HG02938 (cell line): ENCODE measurements around the gene CEP112.

ENCODE experiments used
- ATAC-seq: cut with Tn5 transposase; IDR thresholded peaks from one replicate; pipeline ENCODE4 v1.9.1; 2021; ENCODE audit warnings: mild to moderate bottlenecking, moderate library complexity; ENCODE audit not compliant: unreplicated experiment

The CEP112 gene

DNA sequence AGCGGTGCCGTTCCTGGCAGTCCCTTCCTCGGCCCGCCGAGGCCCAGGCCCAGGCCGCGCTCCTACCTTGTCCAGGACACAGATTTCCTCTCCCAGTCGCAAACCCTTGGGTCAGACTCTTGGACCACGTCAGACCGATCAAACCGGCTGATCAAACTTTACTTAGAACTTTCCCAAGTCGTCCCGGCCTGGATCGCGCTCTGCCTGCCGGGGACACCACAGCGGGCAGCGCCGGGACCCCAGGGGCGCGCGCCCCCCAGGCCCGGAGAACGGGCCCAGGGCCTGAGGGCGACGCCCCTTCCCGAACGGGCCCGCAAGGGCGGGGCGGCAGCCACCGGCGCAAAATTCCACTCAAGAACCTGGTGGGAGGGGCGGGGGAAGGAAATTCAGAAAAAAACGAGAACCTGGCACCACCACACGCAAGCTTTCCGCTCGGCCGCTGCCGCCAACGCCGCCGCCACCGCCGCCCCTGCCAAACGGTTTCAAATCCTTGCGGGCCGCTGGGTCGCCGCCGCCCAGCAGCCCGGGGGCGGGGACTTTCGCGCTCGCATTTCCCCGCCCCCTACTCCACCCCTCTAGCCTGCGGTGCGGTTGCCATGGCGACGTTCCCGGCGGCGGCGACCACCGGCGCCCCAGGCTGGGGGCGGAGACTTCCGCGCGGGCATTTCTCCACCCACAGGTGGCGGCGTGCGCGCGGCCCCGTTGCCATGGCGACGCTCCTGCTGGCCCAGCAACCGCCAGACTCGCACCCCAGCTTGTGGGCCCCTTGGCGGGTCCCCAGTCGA lies at the start of gene CEP112:
Gene CEP112, minus strand, starts transcription at position 541 of the 785 bp plus-strand sequence.
- ATAC-seq = peak; percentile 51

DNA sequence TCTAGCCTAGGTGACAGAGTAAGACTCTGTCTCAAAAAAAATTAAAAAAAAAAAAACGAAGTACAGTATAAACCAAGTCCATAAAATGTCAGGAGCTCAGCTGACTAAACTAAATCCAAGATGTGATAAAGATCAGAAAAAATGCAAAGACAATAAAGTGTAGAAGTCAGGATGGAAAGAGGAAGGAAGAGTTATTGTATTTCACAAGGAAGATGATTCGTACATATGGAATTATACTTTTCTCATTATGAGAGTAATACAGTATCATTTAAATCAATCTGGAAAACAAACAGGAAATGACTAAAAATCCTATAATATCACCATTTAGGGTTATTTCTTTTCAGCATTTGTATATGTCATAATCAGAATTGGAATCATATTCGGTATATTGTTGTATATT lies 48.7 kb upstream of the CEP112 start:
- no peak for ATAC-seq

DNA sequence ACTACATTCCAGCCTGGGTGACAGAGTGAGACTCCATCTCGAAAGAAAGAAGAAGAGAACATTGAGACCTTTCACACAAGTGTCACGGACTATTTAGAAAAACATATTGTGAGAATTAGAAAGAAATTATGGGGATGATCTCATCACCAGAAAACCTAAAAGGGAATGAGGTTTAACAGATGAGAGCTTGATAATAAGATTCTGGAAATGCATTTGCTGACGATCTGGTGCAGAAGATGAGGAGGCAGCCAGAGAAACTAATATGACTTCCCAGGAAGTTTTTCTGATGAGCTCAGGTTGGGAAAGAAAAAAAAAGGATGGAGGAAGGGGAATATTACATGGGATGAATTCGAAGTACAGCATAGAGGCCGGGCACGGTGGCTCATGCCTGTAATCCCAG lies 48.1 kb upstream of the CEP112 start:
- no peak for ATAC-seq

DNA sequence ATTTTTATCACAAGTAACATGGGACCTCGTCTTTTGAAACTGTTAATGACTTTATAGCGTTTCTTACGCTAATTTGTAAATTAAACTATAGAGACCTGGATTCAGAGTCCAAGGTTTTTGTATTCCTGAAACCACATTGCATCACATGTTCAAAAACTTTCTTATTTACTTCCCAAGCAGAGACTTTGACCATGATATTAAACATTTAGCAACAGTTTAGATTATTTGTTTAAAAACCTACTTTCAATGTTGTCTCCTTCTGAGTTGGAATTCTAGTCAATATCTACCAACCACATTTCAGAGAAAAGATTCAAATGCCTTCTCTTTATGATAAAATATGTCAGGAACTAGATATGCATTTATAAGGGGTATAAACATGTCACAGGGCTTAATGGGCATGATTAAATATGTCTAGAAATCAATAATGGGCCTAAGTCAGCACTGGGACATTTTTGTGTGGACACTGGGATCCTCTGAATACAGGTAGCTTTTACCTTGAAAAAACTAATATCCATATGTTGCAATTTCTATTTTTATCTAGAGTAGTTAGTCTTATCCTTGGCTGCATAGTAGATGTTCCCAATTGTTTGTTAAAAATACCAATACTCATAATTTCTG lies 43.6 kb upstream of the CEP112 start:
- no peak for ATAC-seq

DNA sequence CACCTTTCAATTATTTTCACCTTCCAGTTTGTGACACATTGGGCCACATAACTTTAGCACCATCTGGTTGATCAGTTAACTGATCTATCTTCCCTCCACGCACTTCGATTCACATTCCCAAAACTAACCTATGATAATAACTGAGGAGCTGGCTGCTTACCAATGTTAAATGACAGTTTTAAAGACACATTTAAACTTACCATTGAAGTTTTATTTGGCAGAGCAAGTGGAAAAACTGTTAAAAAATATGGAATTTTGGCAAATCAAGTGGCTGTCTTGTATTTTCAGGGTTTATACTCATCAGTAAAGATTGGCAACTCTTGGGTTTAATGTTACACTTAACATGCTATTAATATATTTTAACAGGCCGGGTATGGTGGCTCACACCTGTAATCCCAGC lies 42.7 kb upstream of the CEP112 start:
- no peak for ATAC-seq

DNA sequence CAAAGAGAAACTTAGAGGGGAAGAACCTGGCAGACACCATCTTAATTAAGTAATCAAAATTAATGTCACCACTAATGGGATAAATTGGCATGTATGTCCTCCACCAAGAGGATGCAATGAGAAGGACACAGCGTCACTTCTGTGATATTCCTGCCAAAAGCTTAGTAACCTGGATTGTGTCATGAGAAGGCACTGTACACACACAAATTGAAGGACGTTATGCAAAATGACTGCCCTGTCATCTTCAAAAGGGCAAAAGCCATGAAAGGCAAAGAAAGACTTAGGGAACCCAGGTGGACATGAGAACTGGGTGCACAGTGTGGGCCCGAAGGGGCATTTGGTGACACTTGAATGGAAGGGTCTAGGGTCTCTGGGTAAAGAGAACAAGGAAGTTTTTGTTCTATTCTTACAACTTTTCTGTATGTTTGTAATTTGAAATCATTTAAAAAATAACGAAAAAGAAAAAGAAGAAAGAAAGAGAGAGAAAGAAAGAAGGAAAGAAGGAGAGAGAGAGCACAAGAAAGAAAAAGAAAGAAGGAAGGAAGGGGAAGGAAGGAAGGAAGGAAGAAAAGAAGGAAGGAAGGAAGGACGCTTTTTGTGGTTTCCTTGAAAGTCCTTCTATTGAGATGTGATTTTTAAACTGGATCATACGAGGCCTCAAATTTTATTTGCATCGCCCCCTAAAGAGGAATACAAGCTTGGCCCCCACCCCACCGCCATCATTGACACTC lies 41.3 kb upstream of the CEP112 start:
- no peak for ATAC-seq

DNA sequence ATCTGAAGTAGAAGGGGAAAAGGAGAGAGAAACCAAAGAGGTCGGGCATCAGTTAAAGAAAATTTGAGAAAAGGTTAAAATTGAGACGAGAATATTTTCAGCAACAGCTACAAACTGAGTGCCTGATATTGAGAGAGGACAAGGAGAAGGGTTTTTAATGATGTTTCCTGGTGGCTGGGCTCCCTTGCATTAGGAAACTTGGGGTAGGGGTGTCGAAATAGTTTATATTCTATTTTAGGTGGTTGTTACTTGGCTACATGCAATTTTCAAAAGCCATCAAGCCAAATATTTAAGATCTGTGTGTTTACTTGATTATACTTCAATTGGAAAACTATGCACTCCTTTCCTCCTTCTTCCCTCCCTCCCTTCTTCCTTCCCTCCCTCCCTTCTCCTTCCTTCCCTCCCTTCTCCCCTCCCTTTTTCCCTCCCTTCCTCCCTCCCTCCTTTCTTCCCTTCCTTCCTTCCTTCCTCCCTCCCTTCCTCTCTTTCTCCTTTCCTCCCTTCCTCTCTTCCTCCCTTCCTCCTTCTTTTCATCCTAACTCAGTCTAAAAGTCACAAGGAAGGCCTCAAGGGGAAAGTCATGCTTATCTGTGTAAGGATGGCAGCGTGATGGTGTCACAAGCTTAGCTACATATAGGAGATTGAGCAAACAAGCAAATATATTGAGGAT lies 39.1 kb upstream of the CEP112 start:
- ATAC-seq = no peak

DNA sequence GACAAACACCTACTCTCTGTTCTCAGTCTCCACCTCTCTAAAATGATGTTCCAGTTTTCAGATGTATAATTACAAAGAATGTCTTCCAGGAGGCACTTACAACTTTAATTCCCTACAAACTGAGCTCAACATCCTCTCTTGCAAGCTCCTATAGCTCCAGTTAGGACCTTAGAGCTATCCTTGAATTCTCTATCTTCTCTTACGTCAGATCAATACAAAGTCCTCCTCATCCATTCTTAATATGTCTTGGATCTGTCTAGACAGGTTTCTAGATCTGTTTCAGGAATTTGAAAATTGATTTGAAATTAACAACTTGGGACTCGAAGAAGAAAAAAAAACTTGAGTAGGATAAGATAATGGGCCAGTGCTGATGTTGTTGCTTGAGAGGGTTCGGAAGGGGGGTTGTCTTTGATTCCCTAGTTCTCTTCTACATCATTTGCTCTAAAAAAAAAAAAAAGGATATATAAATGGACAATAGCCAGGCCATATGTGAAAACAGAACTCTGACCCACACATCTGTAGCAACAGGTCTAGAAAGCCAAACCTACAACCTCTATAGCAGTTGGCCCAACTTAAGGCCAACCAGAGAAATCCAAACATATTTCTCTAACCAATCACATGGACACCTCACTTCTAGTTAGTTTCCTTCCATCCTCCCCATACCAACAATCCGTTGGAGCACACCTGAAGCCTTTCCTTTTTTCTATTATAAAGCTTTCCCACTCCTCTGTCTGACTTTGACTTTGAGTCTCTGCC lies 38.0 kb upstream of the CEP112 start:
- no peak for ATAC-seq

DNA sequence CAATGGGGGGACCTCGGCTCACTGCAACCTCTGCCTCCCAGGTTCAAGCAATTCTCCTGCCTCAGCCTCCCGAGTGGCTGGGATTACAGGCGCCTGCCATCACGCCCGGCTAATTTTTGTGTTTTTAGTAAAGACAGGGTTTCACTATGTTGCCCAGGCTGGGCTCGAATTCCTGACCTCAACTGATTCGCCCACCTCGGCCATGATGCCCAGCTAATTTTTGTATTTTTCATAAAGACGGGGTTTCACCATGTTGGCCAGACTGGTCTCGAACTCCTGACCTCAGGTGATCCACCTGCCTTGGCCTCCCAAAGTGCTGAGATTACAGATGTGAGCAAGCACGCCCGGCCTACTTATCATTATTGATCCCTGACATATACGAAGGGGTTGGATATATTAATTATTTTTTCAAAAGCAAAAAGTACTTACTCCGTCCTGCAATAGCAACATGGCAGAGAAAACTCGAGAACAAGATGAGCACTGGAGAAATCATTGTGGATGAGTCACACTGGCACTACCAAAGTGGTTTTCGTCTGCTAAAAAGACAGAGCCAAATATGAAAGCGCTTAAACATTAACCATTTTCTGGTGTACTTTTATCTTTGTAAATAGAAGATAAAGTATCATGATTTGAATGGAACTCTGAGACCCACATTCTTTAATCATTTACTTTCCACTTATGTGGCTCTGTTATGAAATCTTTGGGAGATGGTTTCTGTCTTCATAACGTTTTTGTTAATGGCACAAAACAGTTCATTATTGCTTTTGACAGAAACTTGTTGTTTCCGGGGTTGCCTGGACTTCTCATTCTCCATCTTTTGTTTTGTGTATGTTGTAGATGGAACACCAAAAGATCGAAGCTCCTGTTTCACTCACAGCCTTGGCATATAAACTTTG lies 37.2 kb upstream of the CEP112 start, which contains the start of gene APOH:
Gene APOH, minus strand, starts transcription at position 529 of the 896 bp plus-strand sequence. Its CDS starts 36 bp downstream, at position 493.
- ATAC-seq = no peak

DNA sequence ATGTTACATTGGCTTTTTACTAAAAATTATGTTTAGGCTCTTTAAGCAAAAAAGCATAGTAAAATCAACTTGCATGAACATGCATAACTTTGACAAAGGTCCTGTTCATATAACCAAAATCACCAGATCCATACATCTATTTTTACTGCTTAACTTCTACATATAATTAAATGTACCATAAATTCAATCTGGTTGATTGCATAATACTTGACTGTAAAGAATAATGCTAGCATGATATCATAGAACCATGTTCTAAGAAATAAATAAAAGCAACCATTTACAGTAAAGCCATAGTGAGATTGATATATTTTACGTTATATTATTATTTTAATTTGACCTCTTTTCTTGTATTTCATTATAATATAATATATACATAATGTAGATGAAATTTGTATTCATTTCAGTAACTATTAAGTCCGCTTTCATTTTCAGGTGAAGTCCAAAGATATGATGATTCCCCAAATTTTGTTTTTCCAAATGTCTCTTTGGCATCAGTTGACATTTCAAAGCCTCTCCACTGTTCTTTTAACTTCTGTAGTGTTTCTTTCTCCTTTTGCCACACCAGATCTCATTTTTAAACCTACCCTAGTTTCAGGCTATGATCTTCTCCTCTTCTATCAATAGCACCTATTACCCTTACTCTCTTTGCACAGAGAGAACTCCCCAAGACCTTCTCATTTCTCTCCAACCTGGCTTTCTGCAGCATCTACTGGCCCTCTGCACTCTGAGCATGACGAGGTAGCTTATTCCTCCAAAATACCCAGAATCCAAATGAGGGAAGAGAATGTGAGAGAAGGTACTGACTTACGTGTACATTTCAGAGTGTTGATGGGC lies 35.5 kb upstream of the CEP112 start:
- no peak for ATAC-seq

DNA sequence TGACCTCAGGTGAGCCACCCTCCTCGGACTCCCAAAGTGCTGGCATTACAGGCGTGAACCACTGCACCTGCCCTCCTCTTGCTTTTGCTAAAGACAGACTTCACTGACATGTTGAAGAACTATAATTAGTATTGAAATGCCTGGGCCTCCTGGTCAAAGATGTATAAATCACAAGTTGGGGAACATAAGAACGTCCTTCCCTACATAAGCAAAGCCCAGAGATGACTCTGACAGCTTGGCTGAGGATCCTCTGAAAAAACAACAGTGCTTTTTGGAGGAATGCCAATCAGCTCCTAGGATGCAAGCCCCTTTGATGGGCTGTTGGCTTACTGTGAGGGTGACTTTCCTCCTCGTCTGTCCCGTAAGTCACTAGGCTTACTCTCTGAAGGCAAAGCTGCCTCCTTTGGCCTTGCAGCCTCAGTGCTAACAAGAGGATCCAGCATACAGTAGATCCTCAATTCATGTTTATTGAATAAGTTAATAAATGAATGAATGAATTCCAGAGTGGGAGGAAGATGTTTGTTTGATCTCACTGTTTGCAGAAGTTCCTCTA lies 30.9 kb upstream of the CEP112 start:
- no peak for ATAC-seq

DNA sequence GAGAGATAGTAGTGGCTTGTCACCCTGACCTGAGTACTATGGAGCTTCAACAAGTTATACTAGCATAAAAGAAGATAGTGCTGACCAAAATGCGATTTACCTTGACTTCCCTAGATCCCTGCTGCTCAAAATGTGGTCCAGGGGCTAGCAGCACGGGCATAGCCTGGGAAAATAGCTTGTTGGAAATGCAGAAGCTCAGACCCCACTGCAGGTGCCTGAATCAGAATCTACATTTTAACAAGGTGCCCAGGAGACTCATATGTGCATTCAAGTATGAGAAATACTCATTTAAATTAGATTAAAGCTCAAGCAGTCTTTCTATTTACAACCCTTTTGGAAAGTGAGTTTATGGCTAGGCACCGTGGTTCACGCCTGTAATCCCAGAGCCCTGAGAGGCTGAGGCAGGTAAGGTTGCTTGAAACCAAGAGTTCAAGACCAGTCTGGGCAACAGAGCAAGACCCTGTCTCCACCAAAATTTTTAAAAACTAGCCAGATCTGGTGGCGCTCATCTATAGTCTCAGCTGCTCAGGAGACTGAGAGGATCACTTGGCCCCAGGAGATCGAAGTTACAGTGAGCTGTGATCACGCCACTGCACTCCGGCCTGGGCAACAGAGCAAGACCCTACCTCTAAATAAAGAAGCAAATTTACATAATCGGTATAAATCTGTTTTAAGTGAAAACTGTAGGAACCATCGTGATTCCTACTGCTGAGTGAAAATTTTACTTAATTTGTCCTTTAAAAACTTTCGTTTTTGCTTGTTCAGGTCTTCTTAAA lies 30.0 kb upstream of the CEP112 start:
- ATAC-seq = no peak

DNA sequence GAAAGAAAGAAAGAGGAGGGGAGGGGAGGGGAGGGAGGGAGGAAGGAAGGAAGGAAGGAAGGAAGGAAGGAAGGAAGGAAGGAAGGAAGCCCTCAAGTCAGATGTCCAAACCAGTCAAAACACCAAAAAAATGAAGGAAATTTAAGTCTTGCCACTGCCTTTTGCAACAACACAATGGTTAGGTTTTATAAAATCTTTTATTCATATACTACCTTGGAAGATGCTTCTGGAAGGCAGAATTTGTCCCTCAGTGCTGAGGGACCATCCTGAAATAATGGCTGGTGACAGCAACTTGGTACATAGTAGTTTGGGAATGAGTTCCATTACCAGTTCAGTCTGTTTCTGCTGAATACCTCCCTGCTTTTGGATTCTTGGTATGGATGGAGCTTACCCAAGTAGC lies 29.4 kb upstream of the CEP112 start:
- no peak for ATAC-seq

DNA sequence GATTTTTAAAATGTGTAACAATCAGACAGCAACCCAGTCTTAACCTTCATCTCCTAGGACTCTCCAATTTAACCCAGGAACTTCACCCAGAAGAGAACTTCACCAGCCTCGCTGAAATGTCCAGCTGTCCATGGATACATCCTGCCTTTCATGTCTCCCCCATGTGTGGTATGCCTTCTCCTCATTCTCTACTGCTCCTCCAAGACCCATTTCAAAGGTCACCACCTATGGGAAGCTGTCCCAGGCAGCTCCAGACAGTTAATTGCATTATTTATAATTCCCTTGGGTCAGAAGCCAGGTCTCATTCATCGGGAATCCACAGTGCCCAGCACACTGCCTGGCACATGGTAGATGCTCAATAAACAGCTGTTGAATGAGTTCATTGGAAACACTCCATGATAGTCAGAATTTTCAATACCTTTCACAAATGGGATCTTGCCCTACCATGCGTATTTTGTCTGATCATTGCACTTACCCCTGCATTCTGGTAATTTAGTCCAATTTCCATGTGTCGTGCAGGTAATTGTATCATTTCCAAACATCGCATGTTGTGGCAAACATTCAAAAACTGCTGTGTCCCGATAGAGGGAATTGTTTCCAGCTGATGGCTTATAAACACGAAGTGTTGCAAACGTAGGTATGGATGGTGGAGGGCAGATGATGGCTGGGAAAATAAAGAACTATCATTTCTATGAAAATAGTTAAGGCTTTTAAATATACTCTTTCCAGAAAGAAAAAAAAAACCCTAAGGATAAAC lies 28.3 kb upstream of the CEP112 start:
- no peak for ATAC-seq

DNA sequence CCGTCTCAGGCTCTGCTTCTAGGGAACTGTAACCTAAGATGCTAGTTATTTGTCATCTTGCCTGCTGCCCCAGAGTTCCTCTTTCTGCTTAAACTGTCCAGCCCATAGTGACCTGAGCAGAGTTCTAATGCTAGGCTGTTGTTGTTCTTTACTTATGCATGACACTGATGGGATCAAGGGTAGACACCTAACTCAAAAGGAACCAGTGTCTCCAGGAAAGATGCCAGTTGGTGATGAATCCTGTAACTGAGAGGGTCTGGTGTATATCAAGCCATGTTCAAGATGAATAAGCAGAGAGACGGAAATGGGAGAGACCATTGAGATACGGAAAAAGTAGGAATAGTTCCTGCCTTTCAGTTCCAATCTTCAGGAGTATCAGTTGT lies 23.6 kb upstream of the CEP112 start:
- no peak for ATAC-seq

DNA sequence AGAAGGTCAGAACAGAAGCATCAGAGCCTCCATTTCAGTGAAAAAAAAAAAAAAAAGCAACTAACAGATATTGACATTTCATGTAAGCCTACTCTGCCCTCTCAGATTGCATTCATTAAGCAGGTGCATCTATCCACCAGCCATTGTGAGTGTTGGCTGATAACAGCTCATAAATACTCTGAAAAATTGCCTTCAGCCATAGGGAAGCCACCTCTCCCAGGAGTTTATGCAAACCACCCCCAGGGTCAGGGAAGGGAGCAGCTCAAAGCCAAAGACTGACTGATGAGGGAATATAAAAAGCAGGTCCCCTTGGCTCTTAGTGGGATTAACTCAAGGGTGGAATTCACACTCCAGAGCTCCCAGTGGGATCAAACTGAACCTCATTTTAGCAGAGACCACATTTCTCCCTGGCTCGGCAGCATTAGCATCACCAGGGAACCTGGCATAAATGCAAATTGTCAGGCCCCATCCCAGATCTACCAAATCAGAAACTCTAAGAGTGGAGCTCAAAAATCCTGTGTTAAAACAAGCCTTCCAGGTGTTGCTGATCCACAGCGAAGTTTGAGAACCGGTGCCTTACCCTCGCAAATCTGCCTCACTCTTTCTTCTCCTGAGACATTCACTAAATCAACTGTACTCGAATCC lies 23.1 kb upstream of the CEP112 start:
- ATAC-seq = no peak
